Activated T-cell treated with anti-CD3 and anti-CD28 coated beads, Interleukin-2, amount 50 U/mL, for 4 hours (primary cell): ENCODE results near the gene RCOR2. TPM values are rescaled to one million over a fixed set of nuclear protein-coding genes. Genes with fewer than 3 reads are reported as not detected.

ENCODE experiments used
- ATAC-seq, 2 donors: fragments of 200-7000 bp; cut with Tn5 transposase; one replicate each; pipeline ENCODE4 v1.10.0; 2021
- DNase-seq: peaks from one replicate; pipeline ENCODE4 v3.0.0-alpha.2; 2020
- H3K27me3 Mint-ChIP-seq: one replicate; pipeline ENCODE4 v1.8.0; 2021; ENCODE audit warnings: low read depth, mixed read lengths
- H3K36me3 Mint-ChIP-seq: one replicate; pipeline ENCODE4 v1.8.0; 2022; ENCODE audit warnings: mixed read lengths; ENCODE audit not compliant: insufficient read depth
- H3K4me1 Mint-ChIP-seq: one replicate; pipeline ENCODE4 v1.8.0; 2021; ENCODE audit warnings: low read depth, mixed read lengths
- H3K4me3 Mint-ChIP-seq: one replicate; pipeline ENCODE4 v1.8.0; 2021; ENCODE audit warnings: mild to moderate bottlenecking, moderate library complexity, mixed read lengths
- H3K9me3 Mint-ChIP-seq: one replicate; pipeline ENCODE4 v1.8.0; 2021; ENCODE audit warnings: mixed read lengths
- total RNA-seq, 3 donors: library from RNA; stranded (reverse); gene quantifications; one replicate each; pipeline ENCODE4 v1.2.1, GENCODE V29; 2021

RCOR2 gene
- total RNA-seq, 3 donors from 2014 or later, result 0.13 to 0.27 TPM; not detected in 1

- Mint-ChIP-seq H3K36me3 (peaks cover 3% of the 10 kb centered on the region), H3K4me1 (peaks cover 20% of the 10 kb centered on the region), H3K9me3 (no peaks in the 10 kb centered on the region), H3K27me3 (no peaks in the 10 kb centered on the region), H3K4me3 (peak within 1 kb of the TSS; percentile 92)
- DNase-seq (peak; percentile 90), ATAC-seq (peak; percentile 94)
These were observed 21.8 kb upstream of the RCOR2 start, which contains the start of gene NAA40 for GRCh38 chr11:63938479-63939396. Gene NAA40 (plus strand): TSS chr11:63939002. CDS start chr11:63939097, 95 bp downstream.

GRCh38 chr11:63937713-63938478 is 20.9 kb upstream of the RCOR2 start:
- Mint-ChIP-seq H3K4me1 (peaks cover 20% of the 10 kb centered on the region), H3K36me3 (peaks cover 3% of the 10 kb centered on the region), H3K27me3 (no peaks in the 10 kb centered on the region), H3K9me3 (no peaks in the 10 kb centered on the region), H3K4me3 (peak overlapping the region; percentile 92)
- peak; percentile 7 to 11 for ATAC-seq
- DNase-seq, result no peak

DNA sequence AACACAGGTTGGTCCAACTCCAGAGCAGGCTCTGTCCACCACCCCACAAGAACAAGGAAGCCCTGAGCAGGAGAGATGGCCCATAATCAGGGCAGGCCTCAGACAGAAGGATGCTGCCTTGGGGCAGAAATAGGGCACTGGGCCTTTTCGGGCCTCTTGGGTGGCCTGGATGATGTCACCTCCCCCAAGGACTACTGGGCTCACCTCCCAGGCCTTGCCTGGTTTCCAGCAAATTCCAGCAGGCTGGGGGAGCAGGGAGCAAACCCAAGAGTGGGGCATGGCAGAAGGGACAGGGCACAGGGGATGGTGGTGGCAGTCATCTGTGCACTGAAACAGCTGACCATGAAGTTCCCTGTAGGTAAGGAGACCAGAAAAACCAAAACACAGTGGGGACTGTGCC is 16.5 kb upstream of the RCOR2 start:
- Mint-ChIP-seq H3K36me3 (no peaks in the 10 kb centered on the region), H3K4me3 (no peak overlapping the region), H3K9me3 (no peaks in the 10 kb centered on the region), H3K4me1 (peaks cover 8% of the 10 kb centered on the region), H3K27me3 (no peaks in the 10 kb centered on the region)
- DNase-seq (no peak), ATAC-seq (no peak)

DNA sequence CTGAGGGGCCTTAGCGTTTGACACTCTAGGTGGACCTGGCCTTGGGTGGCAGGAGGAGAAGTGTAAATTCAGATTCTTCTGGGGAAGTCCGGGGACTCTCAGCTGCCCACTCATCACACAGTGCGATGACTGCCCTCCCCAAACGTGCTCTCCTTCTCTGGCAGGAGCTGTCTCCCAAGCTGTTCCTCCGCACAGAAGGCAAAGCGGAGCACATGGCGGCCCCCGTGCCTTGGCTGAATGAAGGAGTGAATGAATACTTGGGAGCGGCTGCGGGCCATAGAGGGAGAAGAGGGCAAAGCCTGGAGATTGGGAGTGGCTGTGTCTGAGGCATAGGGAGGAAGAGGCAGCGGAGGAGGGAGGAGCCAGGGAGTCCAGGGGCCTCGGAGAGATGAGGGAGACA is 14.9 kb upstream of the RCOR2 start:
- no peak for DNase-seq
- H3K27me3 Mint-ChIP-seq, result no peaks in the 10 kb centered on the region

DNA sequence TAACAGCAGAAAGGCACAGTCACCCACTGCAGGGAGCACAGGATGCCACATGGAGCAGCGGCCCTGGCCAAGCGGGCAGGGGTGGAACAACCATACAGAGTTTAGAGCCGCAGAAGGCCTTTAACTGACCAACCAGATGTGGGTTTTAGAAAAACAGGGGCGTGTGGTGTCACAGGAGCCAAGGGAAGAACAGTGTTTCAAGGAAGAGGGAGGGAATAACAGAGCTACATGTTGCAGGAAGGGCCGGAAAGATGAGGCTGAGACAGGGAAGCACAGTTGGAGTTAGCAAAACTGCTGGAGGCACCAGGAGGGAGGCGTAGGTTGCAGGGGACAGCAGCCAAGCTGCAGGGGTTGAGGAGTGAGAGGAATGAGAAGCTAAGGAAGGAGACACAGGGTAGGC is 14.1 kb upstream of the RCOR2 start:
- Mint-ChIP-seq H3K36me3 (no peaks in the 10 kb centered on the region), H3K4me1 (no peaks in the 10 kb centered on the region), H3K4me3 (no peak overlapping the region), H3K9me3 (no peaks in the 10 kb centered on the region), H3K27me3 (no peaks in the 10 kb centered on the region)
- DNase-seq (no peak), ATAC-seq (no peak)

More for the DNA sequence above, 14.9 kb upstream of the RCOR2 start:
- ATAC-seq, result no peak
- Mint-ChIP-seq H3K9me3 (no peaks in the 10 kb centered on the region), H3K4me1 (no peaks in the 10 kb centered on the region), H3K36me3 (no peaks in the 10 kb centered on the region), H3K4me3 (no peak overlapping the region)

DNA sequence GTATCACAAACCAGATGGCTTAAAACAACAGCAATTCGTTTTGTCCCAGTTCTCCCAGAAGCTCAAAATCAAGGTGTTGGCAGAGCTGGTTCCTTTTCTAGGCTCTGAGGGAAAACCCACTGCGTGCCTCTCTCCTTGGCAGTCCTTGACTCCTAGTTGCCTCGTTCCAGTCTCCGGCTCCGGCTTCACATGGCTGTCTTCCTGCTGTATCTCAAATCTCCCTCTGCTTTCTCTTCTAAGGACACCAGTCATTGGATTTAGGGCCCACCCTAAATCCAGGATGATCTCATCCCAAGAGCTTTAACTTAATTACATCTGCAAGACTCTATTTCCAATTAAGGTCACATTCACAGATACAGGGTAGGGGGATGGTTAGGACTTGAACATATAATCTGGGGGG is 12.7 kb upstream of the RCOR2 start:
- Mint-ChIP-seq H3K27me3 (no peaks in the 10 kb centered on the region), H3K4me1 (no peaks in the 10 kb centered on the region), H3K4me3 (no peak overlapping the region), H3K36me3 (no peaks in the 10 kb centered on the region), H3K9me3 (no peaks in the 10 kb centered on the region)
- no peak for ATAC-seq
- no peak for DNase-seq

DNA sequence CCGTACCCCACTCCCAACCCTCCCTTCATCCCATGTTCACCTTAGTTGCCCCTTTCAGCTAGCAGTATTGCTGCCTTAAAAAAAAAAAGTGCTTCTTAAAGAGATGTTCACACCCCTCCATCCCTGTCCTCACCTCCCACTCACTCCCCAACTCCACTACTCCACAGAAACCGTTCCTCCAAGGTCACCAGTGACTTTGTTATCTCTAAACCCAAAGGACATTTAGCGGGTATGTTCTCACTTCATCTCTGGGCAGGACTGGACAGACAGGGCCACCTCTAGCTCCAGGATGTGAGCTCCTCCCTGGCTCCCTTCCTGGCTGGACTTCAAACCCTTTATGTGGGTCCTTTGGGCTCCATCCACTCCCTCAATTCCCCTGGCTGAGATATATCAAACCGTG is 6.4 kb upstream of the RCOR2 start:
- no peaks in the 10 kb centered on the region for H3K36me3 Mint-ChIP-seq
- H3K9me3 Mint-ChIP-seq, result no peaks in the 10 kb centered on the region
- no peak overlapping the region for H3K4me3 Mint-ChIP-seq
- ATAC-seq (no peak), DNase-seq (no peak)
- no peaks in the 10 kb centered on the region for H3K27me3 Mint-ChIP-seq
- H3K4me1 Mint-ChIP-seq, result peaks cover 5% of the 10 kb centered on the region

DNA sequence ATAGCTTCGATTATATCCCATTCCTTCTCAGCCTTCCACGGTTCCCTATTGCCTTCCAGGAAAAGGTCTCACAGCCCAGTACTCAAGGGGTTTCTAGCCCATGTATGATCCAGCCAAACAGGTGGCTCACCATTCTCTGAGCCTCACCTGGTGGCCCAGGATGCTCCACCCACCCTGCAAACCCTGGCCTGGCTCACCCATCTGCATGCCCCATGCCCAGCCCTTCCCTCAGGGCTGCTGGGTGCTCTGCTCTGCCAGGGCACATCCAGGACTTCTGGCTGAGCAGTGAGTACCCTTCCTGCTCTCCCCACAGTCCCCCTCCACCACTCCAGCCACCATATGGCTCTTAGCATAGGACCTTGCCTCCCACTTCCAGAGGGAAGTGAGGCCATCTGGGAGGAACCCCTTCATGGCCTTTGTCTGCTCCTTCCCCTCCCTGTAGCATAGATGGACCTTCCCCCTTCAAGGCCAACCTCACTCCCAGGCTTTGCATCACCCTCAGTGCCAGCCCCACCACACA is 5.8 kb upstream of the RCOR2 start:
- H3K9me3 Mint-ChIP-seq, result no peaks in the 10 kb centered on the region

DNA sequence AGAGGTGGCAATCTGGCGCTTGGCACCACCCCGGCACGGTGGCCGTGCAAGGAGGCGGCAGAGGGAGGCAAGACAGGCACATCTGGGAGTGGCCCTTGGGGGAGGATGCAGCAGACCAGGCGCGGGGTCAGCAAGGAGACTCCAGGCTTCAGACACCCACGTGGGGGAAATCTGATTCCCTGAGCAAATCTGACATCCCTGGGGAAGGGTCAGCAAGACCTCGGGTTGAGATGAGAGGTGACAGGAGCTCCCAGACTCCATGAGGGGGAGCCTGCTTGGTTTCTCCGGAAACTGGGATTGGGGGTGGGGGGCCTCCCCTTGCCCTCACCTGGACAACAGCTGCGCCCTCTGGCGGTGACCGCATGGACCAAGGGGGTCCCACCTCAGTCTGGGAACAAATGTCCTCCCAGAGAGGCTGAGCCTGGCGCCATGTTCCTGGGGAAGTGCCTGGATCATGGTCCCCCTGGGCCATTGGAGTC is 4.0 kb upstream of the RCOR2 start:
- Mint-ChIP-seq H3K4me3 (no peak overlapping the region), H3K9me3 (no peaks in the 10 kb centered on the region), H3K4me1 (peaks cover 12% of the 10 kb centered on the region), H3K36me3 (no peaks in the 10 kb centered on the region), H3K27me3 (no peaks in the 10 kb centered on the region)
- ATAC-seq, result no peak
- peak; percentile 34 for DNase-seq

More for the DNA sequence above, 5.8 kb upstream of the RCOR2 start:
- ATAC-seq, result no peak
- H3K4me3 Mint-ChIP-seq, result no peak overlapping the region
- no peaks in the 10 kb centered on the region for H3K27me3 Mint-ChIP-seq
- peaks cover 5% of the 10 kb centered on the region for H3K4me1 Mint-ChIP-seq
- no peaks in the 10 kb centered on the region for H3K36me3 Mint-ChIP-seq
- no peak for DNase-seq

DNA sequence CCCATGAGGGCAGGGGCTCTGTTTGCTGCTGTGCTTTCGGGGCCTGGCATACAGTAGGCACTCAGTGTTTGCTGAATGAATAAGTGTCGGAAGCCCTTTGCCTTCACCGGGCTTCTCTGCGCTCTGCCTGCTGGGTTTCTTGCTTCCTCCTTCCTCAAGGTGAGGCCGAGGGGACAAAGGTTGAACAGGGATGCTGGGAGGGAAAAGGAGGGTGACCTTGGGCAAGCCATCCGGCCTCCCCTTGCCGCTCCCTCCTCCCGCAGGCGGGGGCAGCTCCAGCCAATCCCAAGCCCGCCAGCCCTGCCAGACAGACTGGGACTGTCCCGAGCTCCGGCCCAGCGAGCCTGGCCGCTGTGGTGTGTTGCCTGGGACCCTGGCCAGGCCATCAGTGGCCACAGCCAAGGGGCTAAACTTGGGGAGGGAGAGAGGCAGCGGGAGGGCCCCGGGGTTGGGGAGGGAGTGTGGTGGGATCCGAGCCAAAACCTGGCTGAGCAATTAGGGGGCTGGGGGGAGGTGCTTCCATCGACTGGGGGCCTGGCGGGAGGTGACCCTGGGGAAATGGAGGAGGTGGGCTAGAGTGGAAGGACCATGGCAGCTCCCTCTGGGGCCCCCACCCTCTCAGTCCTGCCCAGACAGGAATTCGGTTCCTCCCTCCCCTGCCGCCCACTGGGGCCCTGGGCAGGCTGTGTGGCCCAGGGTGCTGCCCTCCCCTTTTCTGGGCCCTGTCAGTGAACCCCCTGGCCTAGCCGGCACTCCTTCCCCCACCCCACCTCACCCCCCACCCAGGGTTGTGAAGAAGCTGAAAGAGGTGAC is 3.4 kb upstream of the RCOR2 start:
- DNase-seq, result no peak
- Mint-ChIP-seq H3K36me3 (no peaks in the 10 kb centered on the region), H3K9me3 (no peaks in the 10 kb centered on the region), H3K4me1 (peaks cover 12% of the 10 kb centered on the region), H3K27me3 (no peaks in the 10 kb centered on the region), H3K4me3 (no peak overlapping the region)
- no peak for ATAC-seq

DNA sequence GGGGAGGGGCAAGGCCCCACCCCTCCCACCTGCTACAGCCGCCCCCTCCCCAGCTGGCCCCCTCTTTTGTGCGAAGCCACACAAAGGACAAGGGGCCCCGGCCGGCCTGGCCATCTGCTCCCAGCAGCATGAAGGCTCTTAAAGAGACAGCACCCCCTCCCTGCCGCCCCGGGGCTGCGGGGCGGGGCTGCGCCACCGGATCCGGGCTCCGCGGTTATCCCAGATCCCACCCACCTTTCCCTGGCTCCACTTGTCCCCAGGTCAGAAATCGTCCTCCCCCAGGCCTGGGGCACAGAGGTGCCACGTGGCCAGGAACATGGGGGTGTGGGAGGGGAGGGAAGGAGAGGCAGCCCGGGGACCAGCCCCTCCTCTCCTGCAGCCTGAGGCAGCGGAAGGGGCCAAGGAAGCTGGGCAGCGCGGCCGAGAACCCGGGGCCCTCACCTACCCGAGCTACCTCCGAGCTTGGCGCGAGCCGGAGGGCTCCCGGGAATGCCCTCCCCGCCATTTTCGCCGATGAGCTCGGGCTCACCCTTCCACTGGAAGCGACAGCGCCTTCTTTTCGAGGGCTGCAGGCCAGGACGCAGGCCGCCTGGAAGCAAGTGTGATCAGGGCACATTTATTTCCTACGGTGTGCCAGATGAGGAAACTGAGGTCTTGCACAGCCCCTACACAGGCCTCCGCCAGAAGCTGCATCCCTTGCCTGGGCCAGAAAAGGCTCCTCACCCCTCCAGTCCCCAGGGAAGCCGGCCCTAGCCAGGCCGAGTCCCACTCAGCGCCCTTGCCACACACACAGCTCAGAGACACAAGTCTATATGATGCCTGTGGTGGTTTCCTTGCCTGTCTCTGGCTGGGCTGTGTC is 2.5 kb upstream of the RCOR2 start:
- ATAC-seq (no peak), DNase-seq (no peak)
- no peaks in the 10 kb centered on the region for H3K9me3 Mint-ChIP-seq
- H3K4me1 Mint-ChIP-seq, result peaks cover 15% of the 10 kb centered on the region
- H3K4me3 Mint-ChIP-seq, result no peak overlapping the region
- H3K27me3 Mint-ChIP-seq, result peaks cover 3% of the 10 kb centered on the region
- H3K36me3 Mint-ChIP-seq, result no peaks in the 10 kb centered on the region

DNA sequence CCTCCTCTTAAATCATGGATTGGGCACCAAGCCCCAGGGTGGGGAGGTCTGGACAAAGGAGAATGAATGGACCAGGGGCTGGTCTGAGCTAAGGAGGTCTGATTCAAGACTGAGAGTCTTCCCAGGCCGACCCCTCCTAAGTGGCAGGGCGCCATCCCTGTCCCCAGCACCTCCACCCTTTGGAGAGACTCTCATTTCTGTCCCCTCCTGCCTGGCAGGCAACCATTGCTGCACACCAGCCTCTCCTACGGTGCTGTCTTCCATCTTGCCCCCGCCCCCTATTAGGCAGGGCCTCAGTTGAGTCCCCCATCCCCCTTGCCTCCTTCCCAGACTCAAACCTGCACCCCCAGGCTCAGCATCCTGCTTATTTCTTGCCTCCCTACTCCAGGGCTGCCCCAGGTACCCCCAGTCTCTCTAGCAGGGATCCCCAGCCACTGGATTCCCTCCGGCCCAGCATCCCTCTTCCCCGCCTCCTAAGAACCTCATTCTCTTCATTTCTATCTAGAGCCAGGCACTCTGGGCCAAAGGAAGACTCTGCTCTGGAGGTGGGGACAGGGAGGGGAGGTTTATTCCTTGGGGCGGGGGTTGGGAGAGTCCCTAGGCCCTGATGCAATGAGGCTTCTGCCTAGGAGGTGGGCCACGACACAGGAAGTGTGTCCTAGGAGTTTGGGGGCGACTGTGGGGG is 1.7 kb upstream of the RCOR2 start:
- peak overlapping the region; percentile 43 for H3K4me3 Mint-ChIP-seq
- peaks cover 3% of the 10 kb centered on the region for H3K27me3 Mint-ChIP-seq
- ATAC-seq (no peak), DNase-seq (no peak)
- H3K9me3 Mint-ChIP-seq, result no peaks in the 10 kb centered on the region
- peaks cover 15% of the 10 kb centered on the region for H3K4me1 Mint-ChIP-seq
- H3K36me3 Mint-ChIP-seq, result no peaks in the 10 kb centered on the region
